ENCODE data around the gene CRYZL1. TPM values are rescaled to one million over a fixed set of nuclear protein-coding genes. Genes with fewer than 3 reads are reported as not detected.
"Not testable (repeated sequence)": the region's sequence is repeated elsewhere in the genome, so short reads cannot be mapped to it uniquely, and the experiment has no call there.

CRYZL1 gene
- polyA plus RNA-seq, 1 donor (not counting 4 experiments of a cell fraction or from before 2014, with no cell fraction given), result 48.9 TPM

DNA sequence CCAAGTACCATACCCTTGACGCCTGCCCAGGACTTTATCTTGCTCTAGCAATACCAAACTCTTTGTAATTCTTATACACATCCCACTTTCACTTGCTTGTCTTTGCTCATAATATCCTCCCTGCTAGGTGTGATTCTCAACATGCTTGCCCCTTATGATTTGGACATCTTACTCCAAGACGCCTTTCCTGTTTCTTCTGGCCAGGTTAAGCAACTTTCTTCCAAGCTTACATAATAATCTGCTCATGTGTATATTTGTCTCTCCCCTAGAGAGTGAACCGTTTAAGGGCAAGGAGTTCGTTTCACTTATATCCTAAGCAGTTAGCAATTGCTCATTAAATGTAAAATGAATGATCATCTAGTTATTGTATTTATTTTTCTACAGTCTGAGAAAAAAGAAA, 21.8 kb downstream of the CRYZL1 start:
- FAIRE-seq, result no peak
- H3K27ac ChIP-seq (ENCODE audit: control insufficient read depth, insufficient read depth, low read length), result no peak overlapping the region
- H3K79me2 ChIP-seq (ENCODE audit: control insufficient read depth, insufficient read depth, low read length), result no peaks in the 10 kb centered on the region
- H4K20me1 ChIP-seq (ENCODE audit: control insufficient read depth, extremely low read depth, insufficient read depth, low read length), result no peaks in the 10 kb centered on the region
- H3K4me1 ChIP-seq (ENCODE audit: control insufficient read depth, extremely low read depth, insufficient read depth, low read length), result no peaks in the 10 kb centered on the region
- H3K4me3 ChIP-seq (ENCODE audit: control insufficient read depth in 2 of 3, extremely low read depth in 1 of 3, insufficient read depth in 2 of 3, low read depth in 1 of 3, low read length in 3 of 3), result no peak overlapping the region
- no peaks in the 10 kb centered on the region for H3K27me3 ChIP-seq (ENCODE audit: control insufficient read depth, extremely low read depth, insufficient read depth, low read length)
- no peaks in the 10 kb centered on the region for H3K9me3 ChIP-seq (ENCODE audit: control insufficient read depth, low read depth, low read length)
- dilution Hi-C loops (cut with MboI; ENCODE audit: extremely low pct_ligation_motif_present, low sequenced_read_pairs), result no loop called here
- no peak for TF ChIP-seq EZH2 (IDR thresholded peaks at IDR 0.05; ENCODE audit: low read length)
- TF ChIP-seq, protein P1, sequence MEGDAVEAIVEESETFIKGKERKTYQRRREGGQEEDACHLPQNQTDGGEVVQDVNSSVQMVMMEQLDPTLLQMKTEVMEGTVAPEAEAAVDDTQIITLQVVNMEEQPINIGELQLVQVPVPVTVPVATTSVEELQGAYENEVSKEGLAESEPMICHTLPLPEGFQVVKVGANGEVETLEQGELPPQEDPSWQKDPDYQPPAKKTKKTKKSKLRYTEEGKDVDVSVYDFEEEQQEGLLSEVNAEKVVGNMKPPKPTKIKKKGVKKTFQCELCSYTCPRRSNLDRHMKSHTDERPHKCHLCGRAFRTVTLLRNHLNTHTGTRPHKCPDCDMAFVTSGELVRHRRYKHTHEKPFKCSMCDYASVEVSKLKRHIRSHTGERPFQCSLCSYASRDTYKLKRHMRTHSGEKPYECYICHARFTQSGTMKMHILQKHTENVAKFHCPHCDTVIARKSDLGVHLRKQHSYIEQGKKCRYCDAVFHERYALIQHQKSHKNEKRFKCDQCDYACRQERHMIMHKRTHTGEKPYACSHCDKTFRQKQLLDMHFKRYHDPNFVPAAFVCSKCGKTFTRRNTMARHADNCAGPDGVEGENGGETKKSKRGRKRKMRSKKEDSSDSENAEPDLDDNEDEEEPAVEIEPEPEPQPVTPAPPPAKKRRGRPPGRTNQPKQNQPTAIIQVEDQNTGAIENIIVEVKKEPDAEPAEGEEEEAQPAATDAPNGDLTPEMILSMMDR (optimal IDR thresholded peaks at IDR 0.05 in 1 of 3, IDR thresholded peaks at IDR 0.05 in 1 of 3, conservative IDR thresholded peaks at IDR 0.05 in 1 of 3; ENCODE audit: extremely low read depth in 1 of 3, insufficient read depth in 2 of 3, low read length in 3 of 3), result no peak
- no peak for DNase-seq (ENCODE audit: low read depth, low spot score)
- peaks cover 0 to 2% of the 10 kb centered on the region in 2 experiments for H3K36me3 ChIP-seq (ENCODE audit: control insufficient read depth in 2 of 2, extremely low read depth in 1 of 2, insufficient read depth in 2 of 2, low read length in 2 of 2)
- H3K9ac ChIP-seq (ENCODE audit: control insufficient read depth, extremely low read depth, insufficient read depth, low read length), result no peak overlapping the region
- no peak overlapping the region for H3K4me2 ChIP-seq (ENCODE audit: control insufficient read depth, extremely low read depth, insufficient read depth, low read depth, low read length)
- no peaks in the 10 kb centered on the region for H3K9me1 ChIP-seq (ENCODE audit: control insufficient read depth, extremely low read depth, insufficient read depth, low read length)
- no peak overlapping the region for H2AFZ ChIP-seq (ENCODE audit: control insufficient read depth, low read length)

DNA sequence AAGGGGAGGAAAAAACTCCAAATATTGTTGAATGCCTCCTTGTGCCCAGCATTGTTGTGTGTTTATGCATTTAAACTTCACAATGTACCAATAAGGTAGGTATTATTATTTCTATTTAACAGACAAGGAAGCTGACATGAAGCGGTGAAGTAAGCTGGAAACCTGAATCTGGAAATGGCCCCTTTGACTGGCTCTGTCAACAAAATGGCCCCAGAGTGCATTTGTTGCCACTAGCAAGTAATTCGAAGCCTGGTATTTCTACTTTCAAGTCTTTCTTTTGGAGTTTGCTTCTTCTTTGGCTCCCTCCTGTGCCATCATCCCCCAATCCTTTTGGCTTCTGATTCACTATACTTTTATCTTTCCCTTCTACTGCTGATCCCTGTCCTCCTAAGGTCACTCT, 23.1 kb downstream of the CRYZL1 start:
- H3K27ac ChIP-seq (ENCODE audit: control insufficient read depth, insufficient read depth, low read length), result no peak overlapping the region

DNA sequence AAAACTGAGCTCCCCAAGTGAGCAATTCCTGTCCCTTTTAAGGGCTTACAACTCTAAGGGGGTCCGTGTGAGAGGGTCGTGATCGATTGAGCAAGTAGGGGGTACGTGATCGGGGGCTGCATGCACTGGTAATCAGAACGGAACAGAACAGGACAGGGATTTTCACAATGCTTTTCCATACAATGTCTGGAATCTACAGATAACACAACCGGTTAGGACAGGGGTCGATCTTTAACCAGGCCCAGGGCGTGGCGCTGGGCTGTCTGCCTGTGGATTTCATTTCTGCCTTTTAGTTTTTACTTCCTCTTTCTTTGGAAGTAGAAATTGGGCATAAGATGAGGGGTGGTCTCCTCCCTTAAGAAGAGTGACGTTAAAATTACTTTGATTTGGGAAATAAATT, 24.0 kb downstream of the CRYZL1 start:
- H3K27me3 ChIP-seq (ENCODE audit: control insufficient read depth, extremely low read depth, insufficient read depth, low read length); H3K9ac ChIP-seq (ENCODE audit: control insufficient read depth, extremely low read depth, insufficient read depth, low read length); DNase-seq (ENCODE audit: low read depth, low spot score); H3K79me2 ChIP-seq (ENCODE audit: control insufficient read depth, insufficient read depth, low read length); H4K20me1 ChIP-seq (ENCODE audit: control insufficient read depth, extremely low read depth, insufficient read depth, low read length); H3K9me3 ChIP-seq (ENCODE audit: control insufficient read depth, low read depth, low read length); H2AFZ ChIP-seq (ENCODE audit: control insufficient read depth, low read length); H3K4me3 ChIP-seq (ENCODE audit: control insufficient read depth in 2 of 3, extremely low read depth in 1 of 3, insufficient read depth in 2 of 3, low read depth in 1 of 3, low read length in 3 of 3); H3K36me3 ChIP-seq (ENCODE audit: control insufficient read depth in 2 of 2, extremely low read depth in 1 of 2, insufficient read depth in 2 of 2, low read length in 2 of 2); H3K4me1 ChIP-seq (ENCODE audit: control insufficient read depth, extremely low read depth, insufficient read depth, low read length); H3K4me2 ChIP-seq (ENCODE audit: control insufficient read depth, extremely low read depth, insufficient read depth, low read depth, low read length); H3K9me1 ChIP-seq (ENCODE audit: control insufficient read depth, extremely low read depth, insufficient read depth, low read length); FAIRE-seq; H3K27ac ChIP-seq (ENCODE audit: control insufficient read depth, insufficient read depth, low read length); dilution Hi-C loops (cut with MboI; ENCODE audit: extremely low pct_ligation_motif_present, low sequenced_read_pairs): not testable (repeated sequence)

More for the DNA sequence above, 23.1 kb downstream of the CRYZL1 start:
- DNase-seq (ENCODE audit: low read depth, low spot score), result no peak
- no peak overlapping the region for H2AFZ ChIP-seq (ENCODE audit: control insufficient read depth, low read length)
- no peak overlapping the region for H3K4me2 ChIP-seq (ENCODE audit: control insufficient read depth, extremely low read depth, insufficient read depth, low read depth, low read length)
- no peaks in the 10 kb centered on the region for H3K27me3 ChIP-seq (ENCODE audit: control insufficient read depth, extremely low read depth, insufficient read depth, low read length)
- FAIRE-seq, result no peak
- no peaks in the 10 kb centered on the region for H3K36me3 ChIP-seq (ENCODE audit: control insufficient read depth in 2 of 2, extremely low read depth in 1 of 2, insufficient read depth in 2 of 2, low read length in 2 of 2)
- no peaks in the 10 kb centered on the region for H3K4me1 ChIP-seq (ENCODE audit: control insufficient read depth, extremely low read depth, insufficient read depth, low read length)
- TF ChIP-seq, protein P1 (optimal IDR thresholded peaks at IDR 0.05 in 1 of 3, IDR thresholded peaks at IDR 0.05 in 1 of 3, conservative IDR thresholded peaks at IDR 0.05 in 1 of 3; ENCODE audit: extremely low read depth in 1 of 3, insufficient read depth in 2 of 3, low read length in 3 of 3), result no peak
- no peak for TF ChIP-seq EZH2 (IDR thresholded peaks at IDR 0.05; ENCODE audit: low read length)
- no peak overlapping the region for H3K9ac ChIP-seq (ENCODE audit: control insufficient read depth, extremely low read depth, insufficient read depth, low read length)
- H3K4me3 ChIP-seq (ENCODE audit: control insufficient read depth in 2 of 3, extremely low read depth in 1 of 3, insufficient read depth in 2 of 3, low read depth in 1 of 3, low read length in 3 of 3), result no peak overlapping the region
- H4K20me1 ChIP-seq (ENCODE audit: control insufficient read depth, extremely low read depth, insufficient read depth, low read length), result no peaks in the 10 kb centered on the region
- H3K9me3 ChIP-seq (ENCODE audit: control insufficient read depth, low read depth, low read length), result no peaks in the 10 kb centered on the region
- H3K79me2 ChIP-seq (ENCODE audit: control insufficient read depth, insufficient read depth, low read length), result no peaks in the 10 kb centered on the region
- H3K9me1 ChIP-seq (ENCODE audit: control insufficient read depth, extremely low read depth, insufficient read depth, low read length), result no peaks in the 10 kb centered on the region
- dilution Hi-C loops (cut with MboI; ENCODE audit: extremely low pct_ligation_motif_present, low sequenced_read_pairs), result no loop called here
